C4-2B (cell line): ENCODE results near the gene CFTR.

ENCODE experiments used
- H3K27ac ChIP-seq: fragments of 450-650 bp; 2 replicates; pipeline ENCODE4 v1.5.1; 2017
- ZFX ChIP-seq: fragments of 450-650 bp; IDR thresholded peaks from 2 replicates; pipeline ENCODE4 v1.6.1; 2017
- TF ChIP-seq, protein P1 (sequence below): fragments of 450-650 bp; conservative IDR thresholded peaks from 2 replicates; pipeline ENCODE4 v1.5.1; 2017; ENCODE audit warnings: mild to moderate bottlenecking

Gene CFTR

DNA sequence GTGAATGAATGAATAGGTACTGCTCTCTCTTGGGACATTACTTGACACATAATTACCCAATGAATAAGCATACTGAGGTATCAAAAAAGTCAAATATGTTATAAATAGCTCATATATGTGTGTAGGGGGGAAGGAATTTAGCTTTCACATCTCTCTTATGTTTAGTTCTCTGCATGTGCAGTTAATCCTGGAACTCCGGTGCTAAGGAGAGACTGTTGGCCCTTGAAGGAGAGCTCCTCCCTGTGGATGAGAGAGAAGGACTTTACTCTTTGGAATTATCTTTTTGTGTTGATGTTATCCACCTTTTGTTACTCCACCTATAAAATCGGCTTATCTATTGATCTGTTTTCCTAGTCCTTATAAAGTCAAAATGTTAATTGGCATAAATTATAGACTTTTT lies 1.2 kb downstream of the CFTR start:
- no peak overlapping the region for H3K27ac ChIP-seq
- no peak for TF ChIP-seq ZFX
- TF ChIP-seq, protein P1, sequence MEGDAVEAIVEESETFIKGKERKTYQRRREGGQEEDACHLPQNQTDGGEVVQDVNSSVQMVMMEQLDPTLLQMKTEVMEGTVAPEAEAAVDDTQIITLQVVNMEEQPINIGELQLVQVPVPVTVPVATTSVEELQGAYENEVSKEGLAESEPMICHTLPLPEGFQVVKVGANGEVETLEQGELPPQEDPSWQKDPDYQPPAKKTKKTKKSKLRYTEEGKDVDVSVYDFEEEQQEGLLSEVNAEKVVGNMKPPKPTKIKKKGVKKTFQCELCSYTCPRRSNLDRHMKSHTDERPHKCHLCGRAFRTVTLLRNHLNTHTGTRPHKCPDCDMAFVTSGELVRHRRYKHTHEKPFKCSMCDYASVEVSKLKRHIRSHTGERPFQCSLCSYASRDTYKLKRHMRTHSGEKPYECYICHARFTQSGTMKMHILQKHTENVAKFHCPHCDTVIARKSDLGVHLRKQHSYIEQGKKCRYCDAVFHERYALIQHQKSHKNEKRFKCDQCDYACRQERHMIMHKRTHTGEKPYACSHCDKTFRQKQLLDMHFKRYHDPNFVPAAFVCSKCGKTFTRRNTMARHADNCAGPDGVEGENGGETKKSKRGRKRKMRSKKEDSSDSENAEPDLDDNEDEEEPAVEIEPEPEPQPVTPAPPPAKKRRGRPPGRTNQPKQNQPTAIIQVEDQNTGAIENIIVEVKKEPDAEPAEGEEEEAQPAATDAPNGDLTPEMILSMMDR = peak; percentile 82

DNA sequence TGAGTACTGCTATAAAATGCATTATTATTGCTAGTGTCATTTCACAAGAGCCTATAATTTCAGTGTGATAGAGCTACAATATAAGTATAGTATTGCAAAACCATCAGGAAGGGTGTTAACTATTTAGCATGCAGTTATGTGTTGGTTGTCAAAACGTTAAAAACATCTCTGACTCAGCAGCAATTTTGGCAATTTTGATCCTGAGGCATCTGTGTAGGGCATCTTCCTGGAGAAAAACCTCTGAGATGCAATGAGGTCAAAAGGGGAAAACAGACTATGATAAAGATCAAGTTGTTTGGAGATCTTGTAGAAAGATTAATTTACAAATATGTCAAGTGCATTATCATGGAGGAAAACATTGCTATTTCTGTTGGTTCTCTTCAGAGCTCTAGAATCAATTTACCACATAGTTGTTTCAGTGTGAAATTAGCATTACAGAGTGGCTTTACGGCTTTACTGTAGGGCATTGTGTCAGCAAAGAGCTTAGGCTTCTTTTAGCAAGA lies 5.3 kb downstream of the CFTR start:
- H3K27ac ChIP-seq = no peak overlapping the region

DNA sequence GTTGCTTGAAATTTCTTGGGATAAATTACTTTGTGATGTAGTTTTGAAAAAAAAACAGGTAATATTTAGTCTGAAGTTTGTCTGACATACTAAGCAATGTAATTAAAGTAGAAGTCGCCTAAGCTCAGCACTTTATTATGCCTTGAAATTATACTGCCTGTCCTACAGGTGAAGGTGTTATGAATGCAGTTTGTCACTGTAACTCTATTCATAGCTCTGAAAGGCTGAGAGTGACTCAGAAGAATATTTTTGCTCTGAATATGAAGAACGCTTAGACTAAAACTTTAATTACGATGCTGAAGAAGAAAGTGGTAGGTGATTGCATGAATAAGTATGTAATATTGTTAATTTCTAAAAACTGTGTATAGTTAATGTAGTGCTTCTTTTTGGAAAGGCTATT lies 9.2 kb downstream of the CFTR start:
- H3K27ac ChIP-seq = no peak overlapping the region
- TF ChIP-seq ZFX = no peak
- TF ChIP-seq, protein P1 = no peak

More for the DNA sequence above, 5.3 kb downstream of the CFTR start:
- no peak for TF ChIP-seq ZFX
- TF ChIP-seq, protein P1 = no peak

DNA sequence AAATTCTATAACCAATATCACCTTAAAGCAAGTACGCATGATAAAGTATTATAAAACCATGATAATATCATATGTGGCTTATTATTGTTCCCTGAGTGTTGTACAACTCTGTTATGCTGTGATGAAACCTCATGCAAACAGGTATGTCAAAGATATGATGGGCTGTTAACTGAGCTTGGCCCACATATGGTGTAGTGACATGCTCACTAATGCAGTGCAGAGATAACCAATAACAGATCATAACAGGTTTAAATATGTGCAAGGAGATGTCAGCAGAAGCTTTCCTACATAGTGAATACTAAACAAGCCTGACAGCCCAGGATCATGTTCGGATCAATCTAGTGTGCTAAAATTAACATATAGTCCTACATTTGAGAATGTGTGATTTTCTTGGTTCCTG lies 9.6 kb downstream of the CFTR start:
- TF ChIP-seq, protein P1 = no peak
- no peak for TF ChIP-seq ZFX
- no peak overlapping the region for H3K27ac ChIP-seq

DNA sequence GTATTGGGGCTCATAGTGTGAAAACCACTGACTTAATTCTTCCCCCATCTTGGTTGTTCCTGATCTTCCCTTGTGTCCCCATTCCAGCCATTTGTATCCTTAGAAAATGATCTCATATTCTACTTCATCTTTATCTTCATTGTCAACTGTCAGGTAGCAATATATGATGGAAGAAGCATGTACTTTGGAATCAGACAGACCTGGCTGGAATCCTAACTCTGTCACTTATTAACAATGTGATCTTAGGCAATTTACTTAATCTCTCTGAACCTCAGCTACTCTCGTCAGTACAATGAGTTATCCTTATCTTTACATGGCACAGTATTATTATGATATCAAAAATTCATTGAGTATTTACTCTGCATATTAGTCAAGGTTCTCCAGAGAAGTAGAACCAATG lies 10.1 kb downstream of the CFTR start:
- TF ChIP-seq, protein P1 = no peak
- TF ChIP-seq ZFX = no peak

DNA sequence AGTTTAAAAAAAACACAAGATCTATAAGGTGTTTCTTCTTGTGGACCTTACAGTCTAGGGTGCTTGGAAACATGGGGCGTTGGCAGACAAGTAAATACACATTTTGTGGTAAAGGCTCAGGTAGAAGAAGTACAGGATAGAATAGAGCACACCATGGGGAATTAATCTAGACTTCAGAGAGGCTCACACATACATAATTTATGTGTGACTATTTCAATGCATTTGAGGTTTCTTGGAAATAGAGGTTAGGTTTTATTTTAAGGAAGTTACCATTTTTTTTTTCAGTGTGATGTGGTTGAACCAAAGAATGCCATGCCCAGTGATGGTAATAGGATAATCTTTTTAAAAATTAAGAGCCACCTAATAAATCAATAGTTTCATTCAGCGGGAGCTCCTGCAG lies 12.8 kb downstream of the CFTR start:
- TF ChIP-seq, protein P1 = no peak
- no peak for TF ChIP-seq ZFX
- no peak overlapping the region for H3K27ac ChIP-seq

More for the DNA sequence above, 10.1 kb downstream of the CFTR start:
- H3K27ac ChIP-seq = no peak overlapping the region

DNA sequence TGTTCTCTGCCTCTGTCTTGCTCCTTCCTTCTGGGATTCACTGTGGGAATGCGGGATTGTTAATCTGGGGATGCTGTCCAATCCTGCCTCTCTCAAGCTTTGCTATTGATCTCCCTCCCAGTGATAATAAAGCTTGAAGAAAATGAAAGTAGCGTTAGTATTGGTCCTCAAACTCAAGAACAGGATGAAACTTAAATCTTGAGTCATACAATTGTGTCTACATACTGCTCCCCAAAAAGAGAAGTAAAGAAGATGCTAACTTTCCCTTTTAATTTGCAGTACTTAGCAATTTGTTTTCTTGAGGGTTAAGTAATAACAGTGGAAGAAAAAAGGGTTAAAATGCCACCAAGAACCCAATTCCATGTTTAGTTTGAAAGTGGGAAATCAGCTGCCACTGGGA lies 13.6 kb downstream of the CFTR start:
- TF ChIP-seq, protein P1 = no peak
- no peak for TF ChIP-seq ZFX
- H3K27ac ChIP-seq = no peak overlapping the region
